ENCODE results near the gene CBX8.

DNA sequence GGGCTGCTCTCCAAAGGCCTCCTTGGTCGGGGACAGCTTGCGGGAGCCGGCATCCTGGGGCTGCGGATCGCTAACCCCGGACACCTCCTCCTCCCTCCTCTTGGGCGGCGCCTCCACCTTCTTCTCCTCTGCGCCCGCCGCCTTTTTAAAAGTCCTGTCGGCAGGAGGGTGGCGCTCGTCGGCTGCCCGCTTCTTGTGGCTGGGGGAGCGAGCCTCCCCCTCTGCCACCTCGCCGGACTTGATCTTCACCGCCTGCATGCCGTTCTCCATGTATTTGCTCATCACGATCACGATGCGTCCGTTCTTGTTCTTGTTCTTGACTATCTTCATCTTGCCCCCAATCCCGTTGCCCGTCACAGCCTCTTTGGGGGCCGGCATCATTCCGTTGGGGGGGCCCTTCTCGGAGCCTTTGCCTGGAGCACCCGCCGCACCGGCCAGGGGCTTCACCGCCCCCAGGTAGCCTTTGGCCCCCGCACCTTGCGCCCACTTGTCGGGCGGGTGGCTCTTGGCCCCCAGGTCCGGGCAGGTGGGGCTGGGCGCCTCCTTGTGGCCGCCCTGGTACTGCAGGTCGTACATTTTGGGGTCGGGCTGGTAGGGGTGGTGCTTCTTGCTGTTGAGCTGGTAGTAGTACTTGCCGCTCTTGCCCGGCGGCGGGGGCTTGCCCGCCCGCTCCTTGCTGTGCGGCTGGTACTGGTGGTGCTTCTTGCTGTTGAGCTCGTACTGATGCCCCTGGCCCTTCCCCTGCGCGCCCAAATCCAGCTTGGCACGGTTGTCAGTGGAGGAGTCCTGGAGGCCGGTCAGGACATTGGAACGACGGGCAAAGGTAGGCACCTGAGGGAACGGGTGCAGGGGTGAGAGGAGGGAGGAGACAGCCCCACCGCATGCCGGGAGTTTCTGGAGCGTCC, 37.9 kb upstream of the CBX8 start:
- TF ChIP-seq, protein P1, sequence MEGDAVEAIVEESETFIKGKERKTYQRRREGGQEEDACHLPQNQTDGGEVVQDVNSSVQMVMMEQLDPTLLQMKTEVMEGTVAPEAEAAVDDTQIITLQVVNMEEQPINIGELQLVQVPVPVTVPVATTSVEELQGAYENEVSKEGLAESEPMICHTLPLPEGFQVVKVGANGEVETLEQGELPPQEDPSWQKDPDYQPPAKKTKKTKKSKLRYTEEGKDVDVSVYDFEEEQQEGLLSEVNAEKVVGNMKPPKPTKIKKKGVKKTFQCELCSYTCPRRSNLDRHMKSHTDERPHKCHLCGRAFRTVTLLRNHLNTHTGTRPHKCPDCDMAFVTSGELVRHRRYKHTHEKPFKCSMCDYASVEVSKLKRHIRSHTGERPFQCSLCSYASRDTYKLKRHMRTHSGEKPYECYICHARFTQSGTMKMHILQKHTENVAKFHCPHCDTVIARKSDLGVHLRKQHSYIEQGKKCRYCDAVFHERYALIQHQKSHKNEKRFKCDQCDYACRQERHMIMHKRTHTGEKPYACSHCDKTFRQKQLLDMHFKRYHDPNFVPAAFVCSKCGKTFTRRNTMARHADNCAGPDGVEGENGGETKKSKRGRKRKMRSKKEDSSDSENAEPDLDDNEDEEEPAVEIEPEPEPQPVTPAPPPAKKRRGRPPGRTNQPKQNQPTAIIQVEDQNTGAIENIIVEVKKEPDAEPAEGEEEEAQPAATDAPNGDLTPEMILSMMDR (IDR thresholded peaks at IDR 0.05): peak; percentile 20 to 56 (median 44)
- no peak for TF ChIP-seq POLR2AphosphoS5 (IDR thresholded peaks at IDR 0.05)

All from sigmoid colon (tissue), 4 donors.